Effector memory CD4-positive, alpha-beta T cell (primary cell): ENCODE data around the gene KLHL3.
A peak's percentile ranks its signal among the peaks of the same experiment; 100 is the strongest.

Experiments used
- DNase-seq, 3 donors: peaks; one replicate each; pipeline ENCODE4 v3.0.0-alpha.2; 2020
- H3K27ac ChIP-seq: 2 replicates; pipeline ENCODE4 v1.7.0; 2013; ENCODE audit warnings: mild to moderate bottlenecking, low read length, moderate library complexity; ENCODE audit not compliant: insufficient read depth, poor library complexity, severe bottlenecking
- H3K27me3 ChIP-seq: replicated peaks from 2 replicates; pipeline ENCODE4 v1.7.0; 2013; ENCODE audit warnings: mild to moderate bottlenecking, low read length; ENCODE audit not compliant: insufficient read depth, control insufficient read depth, poor library complexity, severe bottlenecking
- H3K36me3 ChIP-seq: 2 replicates; pipeline ENCODE4 v1.7.0; 2013; ENCODE audit warnings: mild to moderate bottlenecking, low read length, moderate library complexity; ENCODE audit not compliant: control insufficient read depth, insufficient read depth
- H3K4me1 ChIP-seq: 2 replicates; pipeline ENCODE4 v1.7.0; 2013; ENCODE audit warnings: low read length, mild to moderate bottlenecking; ENCODE audit not compliant: control insufficient read depth, insufficient read depth, poor library complexity, severe bottlenecking
- H3K4me3 ChIP-seq: 2 replicates; pipeline ENCODE4 v1.7.0; 2013; ENCODE audit warnings: low read length, low read depth, mild to moderate bottlenecking; ENCODE audit not compliant: insufficient read depth, poor library complexity, severe bottlenecking
- H3K9me3 ChIP-seq: 2 replicates; pipeline ENCODE4 v1.7.0; 2013; ENCODE audit warnings: mild to moderate bottlenecking, low read length, moderate library complexity; ENCODE audit not compliant: control insufficient read depth

Gene KLHL3

DNA sequence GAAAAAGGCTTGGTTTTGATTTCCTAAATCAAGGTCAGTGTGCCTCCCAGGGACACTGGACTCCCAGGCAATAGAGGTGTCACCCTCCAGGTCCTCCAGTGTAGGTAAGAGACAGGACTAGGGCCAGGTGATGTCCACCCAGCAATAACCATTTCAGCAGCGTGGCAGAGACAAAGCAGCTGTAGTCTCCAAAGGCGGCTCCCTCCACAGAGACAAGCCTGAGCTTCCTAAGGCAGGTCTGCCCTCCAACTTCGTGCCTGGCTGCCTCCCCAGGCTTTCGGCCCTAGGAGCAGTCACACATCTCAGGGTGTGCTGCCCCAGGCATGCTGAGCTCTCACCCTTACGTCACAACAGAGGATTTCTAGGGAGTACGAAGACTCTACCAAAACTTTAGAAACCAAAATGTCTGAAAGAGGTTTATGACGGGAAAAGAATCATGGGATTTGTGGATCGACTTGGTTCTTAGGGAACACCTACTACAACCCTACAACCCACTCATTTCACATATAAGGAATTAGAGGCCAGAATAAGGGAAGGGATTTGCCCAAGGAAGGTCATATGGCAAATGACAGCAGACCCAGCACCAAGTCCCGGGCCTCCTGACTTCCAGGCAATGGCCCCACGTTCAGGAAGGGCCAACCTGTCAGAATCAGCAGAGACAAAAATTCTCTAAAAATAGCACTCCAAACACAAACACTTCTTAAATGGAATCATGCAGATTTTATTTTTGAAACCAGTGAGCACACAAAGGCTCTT lies 105.5 kb downstream of the KLHL3 start:
- Histone ChIP-seq H3K4me1 (no peaks in the 10 kb centered on the region), H3K9me3 (no peaks in the 10 kb centered on the region), H3K27me3 (no peaks in the 10 kb centered on the region), H3K27ac (no peak overlapping the region), H3K36me3 (peaks cover 5% of the 10 kb centered on the region), H3K4me3 (no peak overlapping the region)
- no peak for DNase-seq

DNA sequence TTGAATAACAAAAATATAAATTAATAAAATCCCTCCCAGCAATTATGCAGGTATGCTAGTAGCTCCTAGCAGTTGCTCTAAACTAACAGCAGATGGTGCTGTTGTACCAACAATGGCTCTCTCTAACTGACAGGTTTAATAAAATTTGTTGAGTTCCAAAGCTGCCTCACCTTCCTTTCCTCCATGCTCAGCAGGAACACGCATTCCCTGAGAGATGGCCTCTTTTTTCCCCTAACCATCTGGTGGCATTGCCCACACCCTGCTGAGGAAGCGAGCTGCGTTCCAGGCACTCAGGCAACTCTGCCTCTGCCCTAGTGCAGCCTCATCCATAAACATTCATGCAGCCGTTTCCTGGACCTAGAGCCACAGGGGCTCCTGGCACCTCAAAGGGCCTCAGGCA lies 106.2 kb downstream of the KLHL3 start:
- DNase-seq: peak in 1 of 3 donors; percentile 12
- no peaks in the 10 kb centered on the region for H3K27me3 ChIP-seq
- H3K27ac ChIP-seq: no peak overlapping the region

DNA sequence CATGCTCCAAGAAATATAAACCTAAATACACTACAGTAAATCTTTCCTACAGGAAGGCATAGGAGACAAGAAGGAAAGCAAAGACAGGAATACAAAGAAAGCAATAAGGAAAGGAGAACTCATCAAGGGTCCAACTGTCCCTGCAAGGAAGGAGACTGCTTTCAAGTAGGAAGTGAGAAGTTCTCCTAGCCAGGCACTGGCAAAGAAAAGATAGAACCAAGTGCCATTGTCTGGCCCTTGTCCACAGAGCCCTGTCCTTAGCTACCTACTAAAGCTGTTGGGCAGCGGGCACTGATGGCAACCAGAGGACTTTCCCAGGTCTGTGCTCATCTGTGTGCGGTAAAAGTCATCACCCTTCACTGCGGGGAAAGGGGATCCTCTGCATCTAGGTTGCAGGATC lies 108.2 kb downstream of the KLHL3 start:
- no peaks in the 10 kb centered on the region for H3K4me1 ChIP-seq
- no peak overlapping the region for H3K27ac ChIP-seq
- peaks cover 13% of the 10 kb centered on the region for H3K36me3 ChIP-seq
- no peak overlapping the region for H3K4me3 ChIP-seq
- no peaks in the 10 kb centered on the region for H3K9me3 ChIP-seq
- no peak for DNase-seq
- H3K27me3 ChIP-seq: no peaks in the 10 kb centered on the region

More for the DNA sequence above, 106.2 kb downstream of the KLHL3 start:
- Histone ChIP-seq H3K9me3 (no peaks in the 10 kb centered on the region), H3K4me1 (no peaks in the 10 kb centered on the region), H3K4me3 (no peak overlapping the region), H3K36me3 (peaks cover 12% of the 10 kb centered on the region)

DNA sequence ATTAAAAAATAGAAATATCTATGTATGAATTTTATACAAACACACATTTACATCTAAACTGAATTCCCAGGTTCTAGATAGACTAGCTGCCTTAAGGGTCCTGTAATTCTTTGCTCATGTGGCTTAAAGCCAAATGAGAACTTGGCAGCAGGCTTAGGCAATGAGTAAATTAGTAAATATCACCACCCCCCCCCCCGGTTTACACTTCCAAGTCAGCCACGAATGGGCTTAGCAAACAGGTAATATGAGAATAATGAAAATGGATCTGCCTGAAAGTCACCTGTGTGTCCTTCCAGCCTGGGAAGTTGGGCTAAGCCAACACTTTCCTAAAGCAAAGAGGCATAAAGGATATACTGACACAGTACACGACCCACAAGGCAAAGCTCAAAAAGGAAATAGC lies 108.6 kb downstream of the KLHL3 start:
- no peak overlapping the region for H3K4me3 ChIP-seq
- DNase-seq: no peak
- H3K4me1 ChIP-seq: no peaks in the 10 kb centered on the region
- H3K27me3 ChIP-seq: no peaks in the 10 kb centered on the region
- peaks cover 13% of the 10 kb centered on the region for H3K36me3 ChIP-seq
- no peak overlapping the region for H3K27ac ChIP-seq
- H3K9me3 ChIP-seq: no peaks in the 10 kb centered on the region

DNA sequence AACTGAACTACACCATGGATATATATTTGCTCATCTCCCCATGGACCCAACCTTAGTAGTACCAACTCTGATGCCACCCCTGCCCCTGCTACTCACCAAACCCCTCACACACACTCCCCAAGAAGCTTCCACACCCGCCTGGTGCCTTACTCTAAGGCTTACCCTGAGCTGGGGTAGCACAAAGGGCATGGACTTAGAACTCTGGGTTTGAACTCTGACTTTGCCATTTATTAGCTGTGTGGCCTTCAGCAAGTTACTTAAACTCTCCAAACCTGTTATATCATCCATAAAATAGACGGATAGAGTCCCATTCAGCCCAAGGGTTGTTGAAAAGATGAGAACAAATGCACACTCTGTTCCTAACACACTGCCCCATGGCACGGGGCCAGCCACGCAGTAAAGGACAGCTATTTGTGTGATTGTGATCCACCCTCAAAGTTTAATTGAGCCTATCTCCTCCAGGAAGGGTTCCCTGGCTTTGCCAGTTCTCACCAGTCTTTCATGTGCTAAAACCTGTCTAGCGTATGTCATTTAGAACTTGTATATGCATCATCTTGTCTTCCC lies 111.0 kb downstream of the KLHL3 start:
- Histone ChIP-seq H3K4me1 (no peaks in the 10 kb centered on the region), H3K36me3 (peaks cover 21% of the 10 kb centered on the region)

DNA sequence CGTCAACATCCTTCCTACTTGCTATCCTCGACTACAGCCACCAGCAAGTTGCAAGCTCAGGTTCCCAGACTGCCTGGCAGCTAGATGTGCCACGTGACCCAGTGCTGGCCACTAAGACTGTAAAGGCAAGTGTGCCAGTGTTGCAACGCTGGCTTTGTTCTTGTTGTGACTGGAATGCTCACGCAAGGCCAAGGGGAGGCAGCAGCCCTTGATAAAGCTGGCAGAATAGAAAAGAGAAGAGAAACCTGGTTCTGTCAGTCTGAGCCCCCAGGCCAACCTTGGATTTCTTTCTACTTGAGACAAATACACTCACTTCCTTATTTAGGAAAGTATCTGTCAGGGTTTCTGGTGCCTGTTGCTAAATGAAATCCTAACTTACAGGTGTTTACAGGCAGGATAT lies 113.0 kb downstream of the KLHL3 start:
- Histone ChIP-seq H3K27ac (no peak overlapping the region), H3K4me3 (no peak overlapping the region), H3K9me3 (no peaks in the 10 kb centered on the region), H3K36me3 (peaks cover 25% of the 10 kb centered on the region), H3K27me3 (no peaks in the 10 kb centered on the region), H3K4me1 (no peaks in the 10 kb centered on the region)
- DNase-seq: no peak

More for the DNA sequence above, 111.0 kb downstream of the KLHL3 start:
- Histone ChIP-seq H3K9me3 (no peaks in the 10 kb centered on the region), H3K27ac (no peak overlapping the region), H3K27me3 (no peaks in the 10 kb centered on the region), H3K4me3 (no peak overlapping the region)
- no peak for DNase-seq

DNA sequence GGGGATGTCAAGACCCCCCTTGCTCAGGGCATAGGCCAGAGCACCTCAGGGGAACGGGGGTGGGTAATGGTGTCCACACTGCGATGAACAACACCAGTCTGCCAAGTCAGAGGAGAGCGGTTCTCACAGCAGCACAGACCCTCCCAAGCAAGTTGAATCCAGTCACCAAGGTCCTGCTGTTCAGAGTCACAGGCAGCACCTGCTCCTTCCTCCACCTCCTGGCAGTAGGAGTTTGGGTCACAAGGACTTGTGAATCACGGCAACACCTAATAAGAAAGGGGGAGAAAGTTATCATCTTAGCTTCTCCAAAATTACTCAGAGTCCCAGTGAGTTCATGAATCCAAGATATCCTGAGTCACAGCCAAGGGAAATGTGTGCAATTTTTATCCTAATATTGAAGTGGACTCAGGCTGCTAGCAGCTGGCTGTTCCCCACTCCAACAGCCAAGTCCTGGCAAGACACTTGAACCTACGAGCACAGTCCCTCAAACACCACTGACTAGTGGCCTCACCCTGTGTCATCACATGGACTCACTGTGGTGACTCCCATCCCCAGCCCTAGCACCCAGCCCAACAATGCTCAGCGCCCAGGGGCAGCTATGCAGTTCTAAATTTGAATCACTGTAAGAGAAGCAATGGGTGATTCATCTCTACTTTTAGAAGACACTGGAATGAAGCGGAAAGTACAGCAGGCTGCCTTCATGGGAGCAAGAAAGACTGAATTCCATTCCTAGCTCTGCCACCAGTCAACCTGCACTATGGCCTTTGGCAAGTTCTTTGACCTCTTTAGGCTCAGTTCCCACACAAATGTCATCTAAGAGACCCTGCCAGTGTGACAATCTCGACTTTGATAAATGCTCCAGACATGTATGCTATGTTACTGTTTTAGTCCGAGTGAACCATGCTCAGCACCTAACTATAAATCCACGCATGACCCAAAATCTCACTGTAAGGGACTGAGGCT lies 113.7 kb downstream of the KLHL3 start:
- Histone ChIP-seq H3K36me3 (peaks cover 25% of the 10 kb centered on the region), H3K4me3 (no peak overlapping the region), H3K27ac (no peak overlapping the region), H3K4me1 (no peaks in the 10 kb centered on the region), H3K9me3 (no peaks in the 10 kb centered on the region), H3K27me3 (no peaks in the 10 kb centered on the region)
- DNase-seq: no peak

DNA sequence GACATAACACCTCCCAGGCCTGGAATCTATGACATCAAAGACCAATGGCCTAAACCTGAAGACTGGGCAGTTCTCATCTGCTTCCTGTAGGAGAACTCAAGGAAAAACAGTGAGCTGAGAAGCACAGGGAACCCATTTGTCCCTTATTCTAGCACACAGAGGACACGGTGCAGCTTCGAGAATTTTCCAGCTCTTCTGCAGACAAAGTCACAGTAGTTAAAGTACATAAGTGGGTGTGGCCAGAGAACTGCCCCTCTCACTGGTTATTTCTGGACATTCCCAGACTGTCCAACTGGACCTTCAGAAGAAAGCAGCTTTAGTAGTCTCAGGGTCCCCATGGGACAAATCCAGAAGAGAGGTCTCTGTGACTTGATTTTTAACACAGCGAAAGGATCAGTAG lies 114.6 kb downstream of the KLHL3 start:
- Histone ChIP-seq H3K36me3 (peaks cover 25% of the 10 kb centered on the region), H3K9me3 (no peaks in the 10 kb centered on the region), H3K4me3 (no peak overlapping the region), H3K27ac (no peak overlapping the region), H3K4me1 (no peaks in the 10 kb centered on the region), H3K27me3 (no peaks in the 10 kb centered on the region)
- DNase-seq: no peak

DNA sequence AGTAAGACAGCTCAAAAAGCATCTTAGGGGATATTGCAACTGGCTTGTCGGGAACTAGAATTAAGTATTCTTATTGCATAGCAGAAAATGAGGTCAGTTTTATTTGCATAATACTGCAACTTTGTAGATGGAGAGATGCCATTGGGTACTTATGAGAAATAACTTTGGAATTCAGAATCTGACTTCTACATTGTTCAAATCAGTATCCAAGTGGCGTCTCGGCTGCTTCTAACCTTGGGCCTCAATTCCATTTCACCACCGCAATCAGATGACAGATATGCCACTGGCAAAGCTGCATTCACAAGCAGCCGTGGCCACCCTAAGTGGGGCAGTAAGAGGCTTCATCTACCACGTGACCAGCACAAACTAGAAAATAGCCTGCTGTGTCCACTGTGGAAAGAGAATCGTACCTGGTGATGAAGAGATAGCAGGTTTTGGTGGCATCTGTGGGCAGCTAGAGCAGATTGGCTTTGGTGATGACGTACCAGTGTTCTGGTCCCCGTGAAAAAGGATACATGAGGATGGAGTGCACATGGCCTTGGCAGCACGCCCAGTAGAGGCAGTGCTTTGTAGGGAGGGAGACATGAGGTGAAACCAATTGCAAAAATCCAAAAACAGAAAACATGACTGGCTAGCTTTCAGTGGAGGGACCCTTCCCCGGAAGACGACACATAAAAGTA lies 116.6 kb downstream of the KLHL3 start:
- Histone ChIP-seq H3K36me3 (peaks cover 12% of the 10 kb centered on the region), H3K27me3 (no peaks in the 10 kb centered on the region), H3K4me3 (no peak overlapping the region), H3K27ac (no peak overlapping the region), H3K4me1 (no peaks in the 10 kb centered on the region), H3K9me3 (no peaks in the 10 kb centered on the region)
- DNase-seq: no peak
